ENCODE results near the gene SLMAP.

GRCh38 chr3:57792198-57792597, 36.1 kb downstream of the SLMAP start:
- TF ChIP-seq TAF1 (IDR thresholded peaks at IDR 0.05; ENCODE audit: low read depth) (no peak), REST (IDR thresholded peaks at IDR 0.05; ENCODE audit: low read depth) (no peak), TCF12 (IDR thresholded peaks at IDR 0.05; ENCODE audit: low read depth) (no peak)
